OCI-LY1 (cell line): ENCODE data around the gene PPP1R3C.

Source experiments
- H2AFZ ChIP-seq: fragments of 200-600 bp; sonication (generic), shearing (Covaris generic); 2 replicates; pipeline ENCODE4 v1.6.0; 2014; ENCODE audit warnings: antibody characterized with exemption, mild to moderate bottlenecking, low read length
- H3F3A ChIP-seq: fragments of 200-600 bp; sonication (generic), shearing (Covaris generic); 2 replicates; pipeline ENCODE4 v1.6.0; 2014; ENCODE audit warnings: mild to moderate bottlenecking, antibody characterized with exemption, low read length, moderate library complexity; ENCODE audit not compliant: insufficient read depth
- H3K27ac ChIP-seq: fragments of 200-600 bp; sonication (generic); 2 replicates; pipeline ENCODE4 v1.5.1; 2014; ENCODE audit warnings: low read length, mixed run types, mild to moderate bottlenecking, low read depth; ENCODE audit not compliant: poor library complexity, severe bottlenecking
- H3K27me3 ChIP-seq: fragments of 200-600 bp; sonication (generic); 2 replicates; pipeline ENCODE4 v1.6.0; 2014; ENCODE audit warnings: antibody characterized with exemption, mild to moderate bottlenecking, low read length, moderate library complexity; ENCODE audit not compliant: insufficient read depth
- H3K36me3 ChIP-seq: fragments of 200-600 bp; sonication (generic); 2 replicates; pipeline ENCODE4 v1.6.1; 2014; ENCODE audit warnings: mild to moderate bottlenecking, antibody characterized with exemption, low read length, moderate library complexity, mixed read lengths; ENCODE audit not compliant: insufficient read depth
- H3K4me1 ChIP-seq: fragments of 200-600 bp; sonication (generic); 2 replicates; pipeline ENCODE4 v1.5.1; 2014; ENCODE audit warnings: mild to moderate bottlenecking, low read length, moderate library complexity; ENCODE audit not compliant: insufficient read depth, severe bottlenecking
- H3K4me2 ChIP-seq: fragments of 200-600 bp; sonication (generic), shearing (Covaris generic); 2 replicates; pipeline ENCODE4 v1.6.1; 2014; ENCODE audit warnings: low read length
- H3K4me3 ChIP-seq: fragments of 200-600 bp; sonication (generic); 2 replicates; pipeline ENCODE4 v1.5.1; 2014; ENCODE audit warnings: low read length, low read depth, mild to moderate bottlenecking, mixed read lengths; ENCODE audit not compliant: poor library complexity, severe bottlenecking
- H3K79me2 ChIP-seq: fragments of 200-600 bp; shearing (Covaris generic); 2 replicates; pipeline ENCODE4 v1.6.1; 2016; ENCODE audit warnings: mixed run types, low read length, mixed read lengths; ENCODE audit not compliant: insufficient read depth
- H3K9ac ChIP-seq: fragments of 200-600 bp; sonication (generic), shearing (Covaris generic); 2 replicates; pipeline ENCODE4 v1.6.1; 2014; ENCODE audit warnings: mild to moderate bottlenecking, low read length, mixed read lengths
- H3K9me2 ChIP-seq: fragments of 200-600 bp; sonication (generic), shearing (Covaris generic); 2 replicates; pipeline ENCODE4 v1.6.1; 2014; ENCODE audit warnings: low read depth, mild to moderate bottlenecking, low read length, mixed read lengths
- H3K9me3 ChIP-seq: fragments of 200-600 bp; shearing (Covaris generic); 2 replicates; pipeline ENCODE4 v1.6.1; 2014; ENCODE audit warnings: low read length, mixed read lengths
- H4K20me1 ChIP-seq: fragments of 200-600 bp; sonication (generic), shearing (Covaris generic); 2 replicates; pipeline ENCODE4 v1.6.0; 2016; ENCODE audit warnings: mild to moderate bottlenecking, low read length; ENCODE audit not compliant: insufficient read depth
- EZH2 ChIP-seq: fragments of 200-600 bp; sonication (generic), shearing (Covaris generic); IDR thresholded peaks from 2 replicates; pipeline ENCODE4 v1.8.0; 2017; ENCODE audit warnings: borderline replicate concordance, mixed run types, mild to moderate bottlenecking, antibody characterized with exemption, low read length, moderate library complexity, mixed read lengths
- TF ChIP-seq, protein P1 (sequence below): fragments of 200-600 bp; sonication (generic), shearing (Covaris generic); IDR thresholded peaks from 2 replicates; pipeline ENCODE4 v1.5.1; 2017; ENCODE audit warnings: mild to moderate bottlenecking, antibody characterized with exemption, low read length, moderate library complexity, mixed read lengths

The PPP1R3C gene

DNA sequence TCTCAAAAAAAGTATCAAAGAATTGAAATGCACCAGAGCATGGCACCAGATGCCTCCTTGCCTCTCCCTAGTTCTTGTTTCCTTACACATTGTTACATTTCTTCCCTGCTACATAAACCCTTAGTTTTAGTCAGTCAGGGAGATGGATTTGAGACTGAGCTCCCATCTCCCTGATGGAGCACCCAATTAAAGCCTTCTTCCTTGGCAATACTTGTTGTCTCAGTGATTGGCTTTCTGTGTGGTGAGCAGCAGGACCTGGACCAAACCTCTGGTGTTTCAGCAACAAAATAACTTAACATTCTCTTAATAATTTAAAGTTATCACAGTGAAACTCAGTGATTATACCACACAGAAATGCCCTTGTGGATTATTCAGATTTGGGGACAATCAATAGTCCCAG, 26.9 kb downstream of the PPP1R3C start:
- Histone ChIP-seq H3K9me2 (no peaks in the 10 kb centered on the region), H3K27ac (no peak overlapping the region), H4K20me1 (no peaks in the 10 kb centered on the region), H3K79me2 (no peaks in the 10 kb centered on the region), H3K4me1 (no peaks in the 10 kb centered on the region), H3K36me3 (no peaks in the 10 kb centered on the region), H3F3A (no peaks in the 10 kb centered on the region), H3K9me3 (no peaks in the 10 kb centered on the region), H3K9ac (no peak overlapping the region), H3K27me3 (no peaks in the 10 kb centered on the region), H3K4me2 (no peak overlapping the region), H3K4me3 (no peak overlapping the region), H2AFZ (no peak overlapping the region)
- TF ChIP-seq, protein P1, sequence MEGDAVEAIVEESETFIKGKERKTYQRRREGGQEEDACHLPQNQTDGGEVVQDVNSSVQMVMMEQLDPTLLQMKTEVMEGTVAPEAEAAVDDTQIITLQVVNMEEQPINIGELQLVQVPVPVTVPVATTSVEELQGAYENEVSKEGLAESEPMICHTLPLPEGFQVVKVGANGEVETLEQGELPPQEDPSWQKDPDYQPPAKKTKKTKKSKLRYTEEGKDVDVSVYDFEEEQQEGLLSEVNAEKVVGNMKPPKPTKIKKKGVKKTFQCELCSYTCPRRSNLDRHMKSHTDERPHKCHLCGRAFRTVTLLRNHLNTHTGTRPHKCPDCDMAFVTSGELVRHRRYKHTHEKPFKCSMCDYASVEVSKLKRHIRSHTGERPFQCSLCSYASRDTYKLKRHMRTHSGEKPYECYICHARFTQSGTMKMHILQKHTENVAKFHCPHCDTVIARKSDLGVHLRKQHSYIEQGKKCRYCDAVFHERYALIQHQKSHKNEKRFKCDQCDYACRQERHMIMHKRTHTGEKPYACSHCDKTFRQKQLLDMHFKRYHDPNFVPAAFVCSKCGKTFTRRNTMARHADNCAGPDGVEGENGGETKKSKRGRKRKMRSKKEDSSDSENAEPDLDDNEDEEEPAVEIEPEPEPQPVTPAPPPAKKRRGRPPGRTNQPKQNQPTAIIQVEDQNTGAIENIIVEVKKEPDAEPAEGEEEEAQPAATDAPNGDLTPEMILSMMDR: no peak
- TF ChIP-seq EZH2: no peak

DNA sequence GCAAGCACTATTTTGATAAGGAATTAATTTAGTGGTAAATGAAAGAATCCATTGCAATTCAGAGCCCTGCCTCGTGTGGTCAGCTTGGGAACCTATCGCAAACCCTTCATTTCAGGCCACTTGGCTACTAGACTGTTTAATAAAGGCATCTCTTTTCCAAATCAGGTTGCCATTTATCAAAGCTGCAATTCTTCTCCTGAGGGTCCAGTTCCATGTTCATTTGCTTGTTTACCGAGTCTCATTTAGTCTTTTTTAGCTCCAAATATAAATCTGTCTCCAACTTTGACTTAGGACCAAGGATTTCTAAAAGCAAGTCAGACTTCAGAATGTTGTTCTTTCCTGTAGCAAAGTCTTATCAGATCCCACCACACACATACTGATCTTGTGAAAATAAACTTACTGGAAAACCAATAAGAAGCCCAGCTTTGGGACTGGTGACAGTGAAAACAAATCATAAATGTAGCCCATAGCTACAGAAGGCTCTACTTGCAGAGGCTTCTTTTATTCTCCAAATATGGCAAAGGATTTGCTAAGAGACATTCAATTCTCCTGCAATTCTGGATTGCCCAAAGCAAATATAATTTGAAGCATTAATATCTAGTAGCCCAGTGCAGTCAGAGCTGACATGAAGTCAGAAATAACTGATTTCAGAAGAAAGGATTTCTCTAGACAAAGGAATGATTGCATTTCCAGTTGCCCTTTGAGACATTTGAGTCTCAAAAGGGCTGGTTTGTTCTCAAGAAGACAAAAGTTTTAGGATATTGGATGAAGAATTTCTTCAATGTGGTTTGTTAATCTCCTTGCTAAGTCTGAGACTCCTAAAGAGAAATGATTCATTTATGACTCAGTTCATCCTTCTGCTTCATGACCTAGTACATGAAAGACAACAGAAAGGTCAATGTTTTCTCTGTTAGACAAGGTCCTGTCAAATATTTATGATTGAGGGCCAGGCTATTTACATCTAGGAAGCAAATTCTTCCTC, 28.0 kb downstream of the PPP1R3C start:
- Histone ChIP-seq H3K9ac (no peak overlapping the region), H3K4me3 (no peak overlapping the region), H4K20me1 (no peaks in the 10 kb centered on the region), H2AFZ (no peak overlapping the region), H3K27me3 (no peaks in the 10 kb centered on the region), H3K36me3 (no peaks in the 10 kb centered on the region), H3K79me2 (no peaks in the 10 kb centered on the region), H3F3A (no peaks in the 10 kb centered on the region), H3K9me2 (no peaks in the 10 kb centered on the region), H3K9me3 (no peaks in the 10 kb centered on the region), H3K4me2 (no peak overlapping the region), H3K27ac (no peak overlapping the region), H3K4me1 (no peaks in the 10 kb centered on the region)
- TF ChIP-seq, protein P1: no peak
- no peak for TF ChIP-seq EZH2

DNA sequence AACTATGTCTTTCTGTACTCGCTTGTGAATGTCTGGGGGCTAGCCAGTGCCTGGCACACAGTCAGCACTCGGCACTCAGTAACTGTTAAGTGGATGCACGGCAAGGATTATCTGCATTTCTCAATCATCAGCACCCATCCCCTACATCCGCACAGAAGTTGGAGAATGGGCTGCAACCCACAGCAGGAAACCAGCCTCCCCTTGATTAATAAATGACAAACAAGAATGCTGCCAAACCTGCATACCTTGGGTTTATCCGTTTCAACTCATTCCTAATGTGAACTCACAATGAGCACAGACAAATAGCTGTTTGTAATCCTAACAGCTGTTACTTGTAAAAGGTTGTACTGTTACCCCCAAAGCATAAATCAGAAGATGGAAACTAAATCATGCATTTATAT, 28.9 kb downstream of the PPP1R3C start:
- H3F3A ChIP-seq: no peaks in the 10 kb centered on the region
- H3K4me3 ChIP-seq: no peak overlapping the region
- H3K27ac ChIP-seq: no peak overlapping the region
- H3K27me3 ChIP-seq: no peaks in the 10 kb centered on the region
- no peak for TF ChIP-seq EZH2
- TF ChIP-seq, protein P1: no peak
- H3K9ac ChIP-seq: no peak overlapping the region
- H3K9me2 ChIP-seq: no peaks in the 10 kb centered on the region
- no peak overlapping the region for H3K4me2 ChIP-seq
- no peak overlapping the region for H2AFZ ChIP-seq
- no peaks in the 10 kb centered on the region for H3K9me3 ChIP-seq
- H3K36me3 ChIP-seq: no peaks in the 10 kb centered on the region
- H3K79me2 ChIP-seq: no peaks in the 10 kb centered on the region
- no peaks in the 10 kb centered on the region for H4K20me1 ChIP-seq
- no peaks in the 10 kb centered on the region for H3K4me1 ChIP-seq
